GM19025 (cell line): ENCODE results near the gene CLCN6.

Source experiments
- ATAC-seq: cut with Tn5 transposase; IDR thresholded peaks from one replicate; pipeline ENCODE4 v1.9.1; 2021; ENCODE audit warnings: mild to moderate bottlenecking, low read depth, moderate library complexity; ENCODE audit not compliant: unreplicated experiment

Gene CLCN6

GRCh38 chr1:11778844-11779623 lies 27.0 kb upstream of the CLCN6 start:
- ATAC-seq, result no peak

- ATAC-seq, result no peak
Observed at GRCh38 chr1:11779715-11780379, 26.1 kb upstream of the CLCN6 start.

- no peak for ATAC-seq
Observed at GRCh38 chr1:11780380-11781147, 25.4 kb upstream of the CLCN6 start.

- ATAC-seq, result no peak
Observed at GRCh38 chr1:11781297-11781696, 24.7 kb upstream of the CLCN6 start.

GRCh38 chr1:11782127-11782708 lies 23.8 kb upstream of the CLCN6 start:
- ATAC-seq, result no peak

GRCh38 chr1:11783556-11783955 lies 22.4 kb upstream of the CLCN6 start:
- no peak for ATAC-seq

GRCh38 chr1:11784256-11784992 lies 21.6 kb upstream of the CLCN6 start:
- ATAC-seq, result no peak

GRCh38 chr1:11784993-11785769 lies 20.8 kb upstream of the CLCN6 start:
- ATAC-seq, result no peak

GRCh38 chr1:11786168-11786567 lies 19.8 kb upstream of the CLCN6 start:
- no peak for ATAC-seq

- ATAC-seq, result no peak
Observed at GRCh38 chr1:11787251-11787803, 18.7 kb upstream of the CLCN6 start.

- no peak for ATAC-seq
Observed at GRCh38 chr1:11787804-11788436, 18.1 kb upstream of the CLCN6 start.

- no peak for ATAC-seq
Observed at GRCh38 chr1:11788549-11789053, 17.4 kb upstream of the CLCN6 start.

- no peak for ATAC-seq
Observed at GRCh38 chr1:11789126-11790067, 16.6 kb upstream of the CLCN6 start.

GRCh38 chr1:11790101-11790879 lies 15.7 kb upstream of the CLCN6 start:
- ATAC-seq, result no peak

- ATAC-seq, result no peak
Observed at GRCh38 chr1:11790880-11791715, 14.9 kb upstream of the CLCN6 start.

- ATAC-seq, result no peak
Observed at GRCh38 chr1:11792106-11792505, 13.9 kb upstream of the CLCN6 start.
